ENCODE data around the gene ZNG1B.
A peak's percentile ranks its signal among the peaks of the same experiment; 100 is the strongest.
"Not testable (repeated sequence)": the region's sequence is repeated elsewhere in the genome, so short reads cannot be mapped to it uniquely, and the experiment has no call there.

ZNG1B gene

GRCh38 chr2:113520837-113521236, 83.3 kb downstream of the ZNG1B start:
- H3K36me3 ChIP-seq (ENCODE audit: insufficient read depth, low read length); H3K9me3 ChIP-seq (ENCODE audit: control insufficient read depth, insufficient read depth, low read length); H3K9ac ChIP-seq (ENCODE audit: low read depth, low read length); H3K4me1 ChIP-seq (ENCODE audit: insufficient read depth, low read length): not testable (repeated sequence)

- H3K36me3 ChIP-seq (ENCODE audit: insufficient read depth, low read length); H3K9me3 ChIP-seq (ENCODE audit: control insufficient read depth, insufficient read depth, low read length); H3K4me1 ChIP-seq (ENCODE audit: insufficient read depth, low read length); H3K9ac ChIP-seq (ENCODE audit: low read depth, low read length): not testable (repeated sequence)
Observed at GRCh38 chr2:113521492-113521891, 84.0 kb downstream of the ZNG1B start.

- not testable (repeated sequence) for H3K36me3 ChIP-seq (ENCODE audit: insufficient read depth, low read length); H3K9ac ChIP-seq (ENCODE audit: low read depth, low read length); H3K9me3 ChIP-seq (ENCODE audit: control insufficient read depth, insufficient read depth, low read length)
Observed at GRCh38 chr2:113524986-113525385, 87.5 kb downstream of the ZNG1B start.

GRCh38 chr2:113527350-113528045, 90.0 kb downstream of the ZNG1B start:
- not testable (repeated sequence) for H3K9me3 ChIP-seq (ENCODE audit: control insufficient read depth, insufficient read depth, low read length); H3K9ac ChIP-seq (ENCODE audit: low read depth, low read length); H3K4me1 ChIP-seq (ENCODE audit: insufficient read depth, low read length); H3K36me3 ChIP-seq (ENCODE audit: insufficient read depth, low read length)

More at GRCh38 chr2:113524986-113525385, 87.5 kb downstream of the ZNG1B start:
- not testable (repeated sequence) for H3K4me1 ChIP-seq (ENCODE audit: insufficient read depth, low read length)

- H3K36me3 ChIP-seq (ENCODE audit: insufficient read depth, low read length); H3K4me1 ChIP-seq (ENCODE audit: insufficient read depth, low read length); H3K9me3 ChIP-seq (ENCODE audit: control insufficient read depth, insufficient read depth, low read length); H3K9ac ChIP-seq (ENCODE audit: low read depth, low read length): not testable (repeated sequence)
Observed at GRCh38 chr2:113528126-113528525, 90.6 kb downstream of the ZNG1B start.

GRCh38 chr2:113528904-113529303, 91.4 kb downstream of the ZNG1B start:
- not testable (repeated sequence) for H3K9me3 ChIP-seq (ENCODE audit: control insufficient read depth, insufficient read depth, low read length); H3K4me1 ChIP-seq (ENCODE audit: insufficient read depth, low read length); H3K36me3 ChIP-seq (ENCODE audit: insufficient read depth, low read length); H3K9ac ChIP-seq (ENCODE audit: low read depth, low read length)

- H3K4me1 ChIP-seq (ENCODE audit: insufficient read depth, low read length); H3K36me3 ChIP-seq (ENCODE audit: insufficient read depth, low read length); H3K9ac ChIP-seq (ENCODE audit: low read depth, low read length); H3K9me3 ChIP-seq (ENCODE audit: control insufficient read depth, insufficient read depth, low read length): not testable (repeated sequence)
Observed at GRCh38 chr2:113532991-113533390, 95.5 kb downstream of the ZNG1B start.

GRCh38 chr2:113536573-113536972, 99.1 kb downstream of the ZNG1B start:
- H3K9me3 ChIP-seq (ENCODE audit: control insufficient read depth, insufficient read depth, low read length); H3K36me3 ChIP-seq (ENCODE audit: insufficient read depth, low read length); H3K4me1 ChIP-seq (ENCODE audit: insufficient read depth, low read length); H3K9ac ChIP-seq (ENCODE audit: low read depth, low read length): not testable (repeated sequence)

GRCh38 chr2:113540834-113541203, 103.3 kb downstream of the ZNG1B start:
- H3K36me3 ChIP-seq (ENCODE audit: insufficient read depth, low read length); H3K9ac ChIP-seq (ENCODE audit: low read depth, low read length); H3K4me1 ChIP-seq (ENCODE audit: insufficient read depth, low read length); H3K9me3 ChIP-seq (ENCODE audit: control insufficient read depth, insufficient read depth, low read length): not testable (repeated sequence)

- peak overlapping the region; percentile 56; the same call in 1 of the 2 replicates for H3K9ac ChIP-seq (ENCODE audit: low read depth, low read length)
- not testable (repeated sequence) for H3K36me3 ChIP-seq (ENCODE audit: insufficient read depth, low read length); H3K4me1 ChIP-seq (ENCODE audit: insufficient read depth, low read length); H3K9me3 ChIP-seq (ENCODE audit: control insufficient read depth, insufficient read depth, low read length)
Observed at GRCh38 chr2:113541204-113541975, 103.9 kb downstream of the ZNG1B start.

GRCh38 chr2:113541976-113542485, 104.5 kb downstream of the ZNG1B start:
- not testable (repeated sequence) for H3K4me1 ChIP-seq (ENCODE audit: insufficient read depth, low read length); H3K9me3 ChIP-seq (ENCODE audit: control insufficient read depth, insufficient read depth, low read length); H3K36me3 ChIP-seq (ENCODE audit: insufficient read depth, low read length); H3K9ac ChIP-seq (ENCODE audit: low read depth, low read length)

GRCh38 chr2:113542529-113542928, 105.0 kb downstream of the ZNG1B start:
- H3K9ac ChIP-seq (ENCODE audit: low read depth, low read length); H3K4me1 ChIP-seq (ENCODE audit: insufficient read depth, low read length); H3K9me3 ChIP-seq (ENCODE audit: control insufficient read depth, insufficient read depth, low read length); H3K36me3 ChIP-seq (ENCODE audit: insufficient read depth, low read length): not testable (repeated sequence)

All from ES-I3 (cell line).